ENCODE measurements around the gene WDR70.
"Not testable (repeated sequence)": the region's sequence is repeated elsewhere in the genome, so short reads cannot be mapped to it uniquely, and the experiment has no call there.

Gene WDR70

GRCh38 chr5:37379100-37379628 lies at the start of gene WDR70:
Gene WDR70 (plus strand): TSS chr5:37379318. CDS start chr5:37379368, 50 bp downstream.
- DNase-seq (ENCODE audit: low read depth): peak; percentile 73

- DNase-seq (ENCODE audit: low read depth): not testable (repeated sequence)
Measured at GRCh38 chr5:37334754-37335153, 44.4 kb upstream of the WDR70 start.

- DNase-seq (ENCODE audit: low read depth): not testable (repeated sequence)
Measured at GRCh38 chr5:37342741-37343140, 36.4 kb upstream of the WDR70 start.

- no peak for DNase-seq (ENCODE audit: low read depth)
Measured at GRCh38 chr5:37355161-37355560, 24.0 kb upstream of the WDR70 start.

GRCh38 chr5:37370550-37370863 lies 8.6 kb upstream of the WDR70 start:
- no peak for DNase-seq (ENCODE audit: low read depth)

- DNase-seq (ENCODE audit: low read depth): peak; percentile 98
Measured at GRCh38 chr5:37370864-37371726, 8.0 kb upstream of the WDR70 start, which contains the start of gene NUP155. Gene NUP155 (minus strand): TSS chr5:37371106. CDS start chr5:37370977, 129 bp downstream.

GRCh38 chr5:37375091-37375490 lies 4.0 kb upstream of the WDR70 start:
- no peak for DNase-seq (ENCODE audit: low read depth)

GRCh38 chr5:37378066-37378465 lies 1.1 kb upstream of the WDR70 start:
- not testable (repeated sequence) for DNase-seq (ENCODE audit: low read depth)

GRCh38 chr5:37391591-37391990 lies 12.5 kb downstream of the WDR70 start:
- no peak for DNase-seq (ENCODE audit: low read depth)

GRCh38 chr5:37396352-37396751 lies 17.2 kb downstream of the WDR70 start:
- no peak for DNase-seq (ENCODE audit: low read depth)

GRCh38 chr5:37400501-37400900 lies 21.4 kb downstream of the WDR70 start:
- no peak for DNase-seq (ENCODE audit: low read depth)

GRCh38 chr5:37412515-37412914 lies 33.4 kb downstream of the WDR70 start:
- DNase-seq (ENCODE audit: low read depth): no peak

GRCh38 chr5:37415456-37415855 lies 36.3 kb downstream of the WDR70 start:
- DNase-seq (ENCODE audit: low read depth): not testable (repeated sequence)

- DNase-seq (ENCODE audit: low read depth): no peak
Measured at GRCh38 chr5:37417347-37417746, 38.2 kb downstream of the WDR70 start.

- DNase-seq (ENCODE audit: low read depth): no peak
Measured at GRCh38 chr5:37424441-37424840, 45.3 kb downstream of the WDR70 start.

- no peak for DNase-seq (ENCODE audit: low read depth)
Measured at GRCh38 chr5:37428044-37428443, 48.9 kb downstream of the WDR70 start.

GRCh38 chr5:37435261-37435660 lies 56.1 kb downstream of the WDR70 start:
- no peak for DNase-seq (ENCODE audit: low read depth)

- no peak for DNase-seq (ENCODE audit: low read depth)
Measured at GRCh38 chr5:37436146-37436934, 57.2 kb downstream of the WDR70 start.

GRCh38 chr5:37437711-37438110 lies 58.6 kb downstream of the WDR70 start:
- DNase-seq (ENCODE audit: low read depth): no peak

- not testable (repeated sequence) for DNase-seq (ENCODE audit: low read depth)
Measured at GRCh38 chr5:37445783-37446182, 66.7 kb downstream of the WDR70 start.

- no peak for DNase-seq (ENCODE audit: low read depth)
Measured at GRCh38 chr5:37448941-37449340, 69.8 kb downstream of the WDR70 start.

- DNase-seq (ENCODE audit: low read depth): not testable (repeated sequence)
Measured at GRCh38 chr5:37451991-37452390, 72.9 kb downstream of the WDR70 start.

GRCh38 chr5:37453252-37453651 lies 74.1 kb downstream of the WDR70 start:
- DNase-seq (ENCODE audit: low read depth): not testable (repeated sequence)

All from HS-5 (cell line).